IgD-negative memory B cell (primary cell): Measurements from ENCODE around the gene PRR14L. TPM values are rescaled to one million over a fixed set of nuclear protein-coding genes. Genes with fewer than 3 reads are reported as not detected.

ENCODE experiments used
- polyA plus RNA-seq: library from polyadenylated mRNA; unstranded; fragments of 300-500 nt; fragmentation: Illumina TruSeq; gene quantifications from one replicate; pipeline ENCODE4 v1.2.3, GENCODE V29; 2021

The PRR14L gene
- polyA plus RNA-seq, 1 donor from 2014 or later, result 28.4 TPM

Other genes starting within 250 kb of the PRR14L start
- gene PISD, start 87.9 kb downstream of the PRR14L start, polyA plus RNA-seq, result 20.7 TPM
- 30.7 TPM for gene DEPDC5, start 3.9 kb upstream of the PRR14L start, polyA plus RNA-seq
- gene YWHAH, start 194.4 kb upstream of the PRR14L start, polyA plus RNA-seq, result 65.3 TPM